Stimulated activated memory B cell treated with anti-CD40 and anti-IgM and Interleukin-4, amounts not matched to agents 10 μg/mL and 1 μg/mL and 100 μg/mL, for 72 hours (primary cell): ENCODE measurements around the gene DDX24.
A peak's percentile ranks its signal among the peaks of the same experiment; 100 is the strongest.

Experiments used
- ATAC-seq: fragments of 150-1000 bp; cut with Tn5 transposase; 2 replicates; pipeline ENCODE4 v1.10.0; 2021
- H3K27ac Mint-ChIP-seq: one replicate; pipeline ENCODE4 v1.8.0; 2022; ENCODE audit warnings: mild to moderate bottlenecking, mixed read lengths
- H3K27me3 Mint-ChIP-seq: one replicate; pipeline ENCODE4 v1.8.0; 2022; ENCODE audit warnings: mixed read lengths
- H3K36me3 Mint-ChIP-seq: one replicate; pipeline ENCODE4 v1.8.0; 2022; ENCODE audit warnings: mixed read lengths
- H3K4me1 Mint-ChIP-seq: one replicate; pipeline ENCODE4 v1.8.0; 2022; ENCODE audit warnings: mixed read lengths
- H3K4me3 Mint-ChIP-seq: one replicate; pipeline ENCODE4 v1.8.0; 2022; ENCODE audit warnings: mild to moderate bottlenecking, moderate library complexity, mixed read lengths
- H3K9me3 Mint-ChIP-seq: one replicate; pipeline ENCODE4 v1.8.0; 2022; ENCODE audit warnings: mixed read lengths

DDX24 gene

DNA sequence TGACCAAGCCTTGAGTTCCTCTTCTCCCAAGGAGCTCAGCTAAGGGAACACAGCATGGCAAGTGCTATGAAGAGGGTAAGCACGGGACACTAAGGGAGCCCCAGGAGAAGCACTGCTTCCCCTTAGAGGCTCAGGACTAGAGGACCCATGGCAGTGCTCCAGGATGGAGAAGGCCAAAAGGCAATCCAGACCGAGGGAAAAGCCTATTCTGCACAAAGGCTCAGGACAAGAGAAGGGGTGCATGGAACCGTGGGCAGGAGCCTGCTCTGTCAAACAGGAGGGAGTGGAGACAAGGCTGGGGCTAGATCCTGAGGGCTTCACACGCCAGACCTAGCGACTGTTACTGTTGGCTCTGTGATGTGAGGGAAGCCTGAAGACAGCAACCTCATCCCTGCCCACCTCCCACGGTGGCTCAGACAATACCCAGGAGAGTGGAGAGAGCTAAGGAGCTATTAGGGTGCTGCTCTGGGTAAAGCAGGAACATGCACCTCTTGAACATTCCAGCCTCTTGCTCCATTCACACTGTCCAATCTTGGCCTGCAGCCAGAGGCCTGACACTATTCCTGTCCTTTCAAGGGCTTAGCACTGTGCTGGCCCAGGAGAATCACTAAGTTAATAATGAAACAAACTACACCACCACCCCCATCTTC is 30.6 kb downstream of the DDX24 start:
- Mint-ChIP-seq H3K9me3 (no peaks in the 10 kb centered on the region), H3K4me1 (no peaks in the 10 kb centered on the region), H3K27me3 (no peaks in the 10 kb centered on the region), H3K4me3 (no peak overlapping the region), H3K27ac (peak overlapping the region; percentile 64), H3K36me3 (peaks cover 71% of the 10 kb centered on the region)
- no peak for ATAC-seq

- no peaks in the 10 kb centered on the region for H3K27me3 Mint-ChIP-seq
- no peaks in the 10 kb centered on the region for H3K4me1 Mint-ChIP-seq
- H3K9me3 Mint-ChIP-seq: no peaks in the 10 kb centered on the region
- H3K27ac Mint-ChIP-seq: no peak overlapping the region
- no peak overlapping the region for H3K4me3 Mint-ChIP-seq
- peaks cover 71% of the 10 kb centered on the region for H3K36me3 Mint-ChIP-seq
- ATAC-seq: no peak
Observed at GRCh38 chr14:94049625-94050023, 31.4 kb downstream of the DDX24 start.

DNA sequence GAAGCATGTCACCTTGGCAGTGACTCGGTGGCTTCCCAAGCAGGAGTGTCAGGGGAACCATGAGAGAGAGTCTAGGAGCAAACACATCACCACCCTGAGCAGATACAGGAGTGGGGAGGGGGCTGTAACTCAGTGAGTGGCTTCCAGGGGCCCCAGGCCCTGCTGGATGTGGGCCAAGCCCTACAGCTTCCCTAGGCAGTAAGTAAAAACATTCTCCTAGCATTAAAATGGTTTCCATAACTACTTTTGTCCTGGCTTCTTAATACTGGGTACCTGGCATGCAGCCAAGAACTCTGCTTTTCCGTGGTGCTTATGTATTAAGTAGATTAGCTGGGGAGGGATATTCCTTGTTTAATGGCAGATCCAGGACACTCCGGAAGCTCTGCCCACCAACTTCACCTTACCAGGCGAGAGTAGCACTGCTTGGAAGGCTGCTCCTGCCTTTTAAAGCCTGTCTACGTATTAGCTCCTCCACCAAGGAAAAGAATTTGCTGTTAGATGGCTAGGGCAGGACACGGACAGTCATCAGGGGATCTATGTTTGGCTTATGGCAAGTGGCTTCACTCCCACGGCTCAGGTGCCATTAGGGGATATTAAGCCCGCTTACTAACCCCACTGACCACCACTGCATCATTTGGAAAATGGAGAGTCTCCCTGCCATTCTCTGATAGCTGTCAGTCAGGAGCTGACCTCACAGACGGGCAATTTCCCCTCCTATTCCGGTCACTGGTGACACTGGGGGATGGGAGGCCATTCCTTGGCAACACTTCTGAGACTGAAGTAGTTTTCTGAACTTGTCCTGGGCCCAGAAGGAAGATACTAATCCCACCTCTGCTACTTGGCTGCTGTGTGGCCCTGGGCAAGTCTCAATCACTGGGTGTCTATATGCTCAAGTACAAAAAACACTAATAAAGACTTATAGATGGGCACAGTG is 32.0 kb downstream of the DDX24 start:
- Mint-ChIP-seq H3K4me3 (no peak overlapping the region), H3K27me3 (no peaks in the 10 kb centered on the region), H3K27ac (no peak overlapping the region), H3K9me3 (no peaks in the 10 kb centered on the region), H3K4me1 (no peaks in the 10 kb centered on the region), H3K36me3 (peaks cover 67% of the 10 kb centered on the region)
- no peak for ATAC-seq

GRCh38 chr14:94047581-94047980 is 33.4 kb downstream of the DDX24 start:
- H3K27ac Mint-ChIP-seq: no peak overlapping the region
- peaks cover 64% of the 10 kb centered on the region for H3K36me3 Mint-ChIP-seq

DNA sequence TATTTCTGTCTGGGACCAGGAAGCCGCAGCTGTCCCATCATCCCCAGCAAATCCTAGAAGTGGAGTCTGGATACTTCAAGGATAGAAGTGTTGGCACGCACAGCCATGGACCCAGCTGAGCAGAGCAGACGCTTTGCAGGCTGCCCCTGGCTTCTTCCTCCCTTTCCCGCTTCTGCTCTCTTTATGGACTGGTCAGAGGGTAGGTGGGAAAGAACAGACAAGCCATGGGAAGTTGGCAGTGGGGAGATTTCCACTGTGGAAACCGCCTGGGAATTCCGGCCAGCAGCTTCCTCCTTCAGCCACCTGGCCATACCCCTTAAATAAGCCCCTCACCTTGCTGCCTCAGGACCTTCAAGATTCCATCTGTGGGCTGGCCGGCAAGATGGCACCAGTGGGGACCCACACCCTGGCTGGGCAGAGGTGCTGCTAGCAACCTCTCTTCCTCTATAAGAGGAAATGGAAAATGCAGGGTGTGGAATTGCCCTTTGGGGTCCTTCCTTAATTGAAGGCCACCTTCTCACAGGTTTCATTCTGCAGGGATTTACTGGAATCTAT is 34.2 kb downstream of the DDX24 start:
- Mint-ChIP-seq H3K9me3 (no peaks in the 10 kb centered on the region), H3K36me3 (peaks cover 56% of the 10 kb centered on the region), H3K27ac (no peak overlapping the region), H3K4me3 (no peak overlapping the region), H3K27me3 (no peaks in the 10 kb centered on the region), H3K4me1 (no peaks in the 10 kb centered on the region)
- no peak for ATAC-seq

More at GRCh38 chr14:94047581-94047980, 33.4 kb downstream of the DDX24 start:
- H3K4me1 Mint-ChIP-seq: no peaks in the 10 kb centered on the region
- no peak for ATAC-seq
- no peaks in the 10 kb centered on the region for H3K27me3 Mint-ChIP-seq
- no peak overlapping the region for H3K4me3 Mint-ChIP-seq
- no peaks in the 10 kb centered on the region for H3K9me3 Mint-ChIP-seq

DNA sequence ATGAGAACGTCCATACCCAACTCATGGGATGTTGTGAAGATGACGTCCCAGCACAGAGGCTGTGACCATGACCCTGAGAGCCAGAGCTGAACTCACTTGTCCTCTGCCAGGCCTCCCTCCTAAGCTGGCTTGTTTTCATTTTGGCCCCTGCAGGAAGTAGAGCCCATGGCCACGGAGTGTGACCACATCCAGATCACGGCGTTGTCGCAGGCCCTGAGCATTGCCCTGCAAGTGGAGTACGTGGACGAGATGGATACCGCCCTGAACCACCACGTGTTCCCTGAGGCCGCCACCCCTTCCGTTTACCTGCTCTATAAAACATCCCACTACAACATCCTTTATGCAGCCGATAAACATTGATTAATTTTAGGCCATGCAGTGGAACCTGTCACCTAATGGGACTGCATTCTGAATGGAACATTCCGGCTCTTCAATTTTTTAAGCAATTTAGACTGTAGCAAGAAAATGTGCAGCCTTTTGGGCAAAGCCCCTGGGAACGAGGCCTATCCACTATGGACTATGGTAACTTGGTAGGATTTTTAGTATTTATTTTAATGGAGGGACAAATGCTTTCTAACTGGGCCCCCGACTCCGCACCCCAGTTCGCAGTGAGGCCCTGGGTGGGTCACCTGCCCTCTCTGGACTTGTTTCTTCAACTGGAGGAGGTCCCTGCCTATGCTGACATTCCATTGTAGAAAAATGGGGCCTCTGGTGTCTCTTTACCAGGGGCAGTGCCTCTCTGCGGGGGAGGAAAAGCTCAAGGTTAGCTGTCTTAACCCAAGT is 35.2 kb downstream of the DDX24 start:
- H3K27me3 Mint-ChIP-seq: no peaks in the 10 kb centered on the region
- H3K27ac Mint-ChIP-seq: no peak overlapping the region
- ATAC-seq: no peak
- no peaks in the 10 kb centered on the region for H3K4me1 Mint-ChIP-seq
- H3K4me3 Mint-ChIP-seq: no peak overlapping the region
- no peaks in the 10 kb centered on the region for H3K9me3 Mint-ChIP-seq
- peaks cover 46% of the 10 kb centered on the region for H3K36me3 Mint-ChIP-seq

DNA sequence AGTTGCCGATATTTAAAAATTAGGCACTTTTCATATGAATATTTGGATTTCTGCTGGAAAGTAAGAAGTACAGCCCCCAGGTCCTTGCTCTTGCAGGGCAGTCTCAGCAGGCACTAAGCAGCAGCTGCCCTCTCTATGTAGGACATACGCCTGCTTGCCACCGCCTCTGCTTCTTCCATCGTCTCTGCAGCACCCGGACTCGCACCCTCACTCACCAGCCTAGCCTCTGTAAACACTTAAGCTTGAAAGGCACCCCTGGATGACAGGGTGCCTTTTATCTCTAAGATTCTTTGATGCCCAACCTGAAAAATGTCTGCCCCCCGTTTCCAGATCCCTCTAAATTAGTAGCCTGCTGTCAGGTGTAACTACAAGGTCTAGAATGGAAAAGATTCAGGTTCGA is 35.9 kb downstream of the DDX24 start:
- H3K9me3 Mint-ChIP-seq: no peaks in the 10 kb centered on the region
- H3K4me1 Mint-ChIP-seq: no peaks in the 10 kb centered on the region
- H3K4me3 Mint-ChIP-seq: no peak overlapping the region
- H3K27ac Mint-ChIP-seq: no peak overlapping the region
- ATAC-seq: no peak
- no peaks in the 10 kb centered on the region for H3K27me3 Mint-ChIP-seq
- peaks cover 40% of the 10 kb centered on the region for H3K36me3 Mint-ChIP-seq

DNA sequence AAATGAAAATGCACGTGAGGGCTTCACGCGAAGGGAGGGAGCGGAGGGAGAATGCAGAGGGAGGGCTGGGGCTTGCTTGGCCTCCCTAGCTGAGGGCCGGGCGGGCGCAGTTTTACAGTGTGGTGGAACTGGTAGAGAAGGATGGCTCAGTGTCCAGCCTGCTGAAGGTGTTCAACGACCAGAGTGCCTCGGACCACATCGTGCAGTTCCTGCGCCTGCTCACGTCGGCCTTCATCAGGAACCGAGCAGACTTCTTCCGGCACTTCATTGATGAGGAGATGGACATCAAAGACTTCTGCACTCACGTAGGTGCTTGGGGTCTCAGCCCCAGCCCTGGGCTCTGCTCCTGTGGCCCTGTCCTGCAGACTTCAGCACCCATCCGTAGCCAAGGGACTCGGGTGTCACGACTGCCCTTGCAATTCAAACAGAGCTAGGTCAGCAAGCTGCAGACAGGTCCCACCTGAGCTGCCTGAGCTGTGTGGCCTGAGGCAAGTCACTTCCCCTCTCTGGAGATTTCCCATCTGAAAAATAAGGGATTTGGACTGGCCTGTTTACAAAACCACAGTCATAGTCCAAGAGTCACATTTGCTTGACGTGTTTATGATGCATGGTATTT is 36.4 kb downstream of the DDX24 start:
- Mint-ChIP-seq H3K9me3 (no peaks in the 10 kb centered on the region), H3K4me3 (no peak overlapping the region), H3K27me3 (no peaks in the 10 kb centered on the region), H3K4me1 (no peaks in the 10 kb centered on the region), H3K36me3 (peaks cover 35% of the 10 kb centered on the region), H3K27ac (no peak overlapping the region)
- ATAC-seq: no peak

- Mint-ChIP-seq H3K36me3 (peaks cover 35% of the 10 kb centered on the region), H3K27me3 (no peaks in the 10 kb centered on the region), H3K4me1 (no peaks in the 10 kb centered on the region), H3K4me3 (no peak overlapping the region), H3K27ac (no peak overlapping the region), H3K9me3 (no peaks in the 10 kb centered on the region)
- no peak for ATAC-seq
Observed at GRCh38 chr14:94043756-94044475, 37.1 kb downstream of the DDX24 start.

GRCh38 chr14:94043111-94043755 is 37.8 kb downstream of the DDX24 start:
- Mint-ChIP-seq H3K36me3 (peaks cover 30% of the 10 kb centered on the region), H3K27me3 (no peaks in the 10 kb centered on the region), H3K4me3 (no peak overlapping the region), H3K27ac (no peak overlapping the region), H3K9me3 (no peaks in the 10 kb centered on the region), H3K4me1 (no peaks in the 10 kb centered on the region)
- ATAC-seq: no peak

DNA sequence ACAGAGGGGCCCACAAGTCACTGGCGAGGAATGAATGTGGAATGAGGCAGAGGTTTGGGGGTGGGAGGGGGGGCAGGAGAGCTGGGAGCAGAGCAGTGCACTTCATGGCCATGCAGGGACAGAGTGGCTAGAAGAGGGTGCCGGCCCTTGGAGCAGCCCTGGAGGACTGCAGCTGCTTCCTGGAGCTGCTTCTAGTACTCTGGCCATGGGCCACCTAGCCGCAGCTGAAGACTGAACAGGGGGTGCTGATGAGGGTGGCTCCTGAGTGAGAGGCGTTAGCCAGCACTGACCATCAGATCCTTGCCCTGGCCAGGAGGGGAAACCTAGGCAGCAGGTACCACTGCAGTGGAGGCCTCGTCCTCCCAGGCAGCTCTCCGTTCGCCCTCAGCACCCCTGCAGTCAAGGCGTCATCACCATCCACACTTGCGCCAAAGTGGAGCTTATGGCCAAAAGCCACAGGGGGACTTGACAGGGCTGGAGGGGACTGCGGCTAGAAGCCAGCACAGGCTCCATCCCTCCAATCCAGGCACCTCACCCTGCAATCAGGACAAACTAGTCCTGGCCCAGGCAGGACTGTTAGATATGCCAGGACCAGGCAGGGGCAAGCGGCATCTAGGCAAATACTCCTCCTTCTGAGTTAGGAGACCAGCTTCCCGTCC is 38.4 kb downstream of the DDX24 start:
- Mint-ChIP-seq H3K27ac (no peak overlapping the region), H3K27me3 (no peaks in the 10 kb centered on the region), H3K4me1 (no peaks in the 10 kb centered on the region), H3K9me3 (no peaks in the 10 kb centered on the region), H3K4me3 (no peak overlapping the region), H3K36me3 (peaks cover 23% of the 10 kb centered on the region)
- ATAC-seq: no peak

DNA sequence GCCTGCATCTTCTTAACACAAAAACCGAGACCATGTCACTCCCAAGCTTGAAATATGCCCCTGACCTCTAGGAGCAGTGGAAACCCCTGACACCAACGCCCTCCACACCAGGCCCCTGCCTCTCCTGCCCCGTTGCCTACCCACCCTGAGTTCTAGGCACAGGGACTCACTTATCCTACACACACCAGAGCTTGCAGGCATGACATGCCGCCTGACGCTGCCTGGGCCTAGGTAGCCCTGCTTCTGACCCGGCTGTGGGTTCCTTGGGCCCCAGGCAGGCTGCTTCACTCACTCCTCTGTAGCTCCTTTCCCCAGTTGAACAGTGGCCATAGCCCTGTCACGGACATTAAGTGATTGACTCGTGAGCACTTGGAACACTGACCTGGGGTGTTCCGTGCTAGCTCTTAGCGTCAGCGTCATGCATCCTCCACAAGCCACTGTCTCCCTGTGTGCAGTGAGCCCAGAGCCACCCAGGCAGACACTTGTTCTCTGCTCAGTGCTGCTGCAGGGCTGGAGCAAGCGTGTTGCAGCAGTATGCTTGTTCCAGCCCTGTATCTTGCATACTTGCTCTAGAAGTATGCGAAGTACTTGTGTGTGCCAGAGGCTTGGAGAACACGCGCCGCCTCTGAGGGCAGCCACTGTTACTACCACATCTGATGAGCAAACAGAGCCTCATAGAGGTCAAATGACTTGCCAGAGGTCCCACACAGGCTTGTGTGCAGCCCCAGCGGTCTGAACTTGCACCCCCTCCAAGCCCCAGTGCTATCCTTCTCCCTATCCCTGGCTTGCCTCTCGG is 39.3 kb downstream of the DDX24 start:
- H3K27ac Mint-ChIP-seq: no peak overlapping the region
- no peak for ATAC-seq
- peaks cover 2% of the 10 kb centered on the region for H3K4me1 Mint-ChIP-seq
- H3K9me3 Mint-ChIP-seq: no peaks in the 10 kb centered on the region
- no peak overlapping the region for H3K4me3 Mint-ChIP-seq
- peaks cover 19% of the 10 kb centered on the region for H3K36me3 Mint-ChIP-seq
- no peaks in the 10 kb centered on the region for H3K27me3 Mint-ChIP-seq

DNA sequence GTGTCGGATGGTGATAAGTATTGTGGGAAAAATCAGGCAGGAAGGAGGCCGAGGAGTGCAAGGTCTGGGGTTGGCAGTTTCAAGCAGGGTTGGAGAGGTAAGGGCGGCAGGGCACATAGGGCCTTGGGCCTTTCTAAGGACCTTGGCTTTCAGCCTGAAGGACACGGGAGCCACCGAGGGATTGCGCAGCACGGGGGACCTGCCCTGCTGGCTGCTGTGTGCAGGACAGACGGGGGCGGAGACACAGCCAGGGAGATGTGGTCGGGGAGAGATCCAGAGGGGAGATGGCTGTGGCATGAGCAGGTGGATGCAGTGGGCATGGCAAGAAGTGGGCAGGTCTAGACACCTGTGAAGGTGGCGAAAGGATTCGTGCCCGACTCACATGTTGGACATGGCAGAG is 40.2 kb downstream of the DDX24 start:
- no peak overlapping the region for H3K4me3 Mint-ChIP-seq
- H3K9me3 Mint-ChIP-seq: no peaks in the 10 kb centered on the region
- H3K36me3 Mint-ChIP-seq: peaks cover 16% of the 10 kb centered on the region

More for the DNA sequence above, 40.2 kb downstream of the DDX24 start:
- Mint-ChIP-seq H3K27ac (no peak overlapping the region), H3K27me3 (no peaks in the 10 kb centered on the region), H3K4me1 (peaks cover 6% of the 10 kb centered on the region)
- no peak for ATAC-seq
